Stimulated activated CD4-positive, alpha-beta T cell treated with anti-CD3 and anti-CD28 coated beads, Interleukin-4, amount 100 ng/mL, for 1 hour (primary cell): ENCODE measurements around the gene TPST2.

Source experiments
- DNase-seq: peaks from one replicate; pipeline ENCODE4 v3.0.0-alpha.2; 2020

Gene TPST2

GRCh38 chr22:26527574-26528465 lies 62.1 kb downstream of the TPST2 start:
- no peak for DNase-seq

- no peak for DNase-seq
Observed at GRCh38 chr22:26527167-26527566, 62.8 kb downstream of the TPST2 start.

GRCh38 chr22:26525946-26526564 lies 63.9 kb downstream of the TPST2 start:
- no peak for DNase-seq

- no peak for DNase-seq
Observed at GRCh38 chr22:26524870-26525269, 65.1 kb downstream of the TPST2 start.

GRCh38 chr22:26522592-26522991 lies 67.3 kb downstream of the TPST2 start:
- DNase-seq, result no peak

- DNase-seq, result no peak
Observed at GRCh38 chr22:26522012-26522411, 67.9 kb downstream of the TPST2 start.

- no peak for DNase-seq
Observed at GRCh38 chr22:26517429-26517828, 72.5 kb downstream of the TPST2 start.

GRCh38 chr22:26516503-26516902 lies 73.4 kb downstream of the TPST2 start:
- DNase-seq, result no peak

GRCh38 chr22:26515931-26516330 lies 74.0 kb downstream of the TPST2 start:
- no peak for DNase-seq

GRCh38 chr22:26514419-26515161 lies 75.3 kb downstream of the TPST2 start:
- no peak for DNase-seq

GRCh38 chr22:26513838-26514237 lies 76.1 kb downstream of the TPST2 start:
- DNase-seq, result no peak

GRCh38 chr22:26512149-26512793 lies 77.7 kb downstream of the TPST2 start, which contains the start of gene TFIP11:
Gene TFIP11, minus strand, starts transcription at chr22:26512473. Its CDS starts 2,201 bp downstream, at chr22:26510272.
- peak; percentile 92 for DNase-seq

GRCh38 chr22:26508148-26508547 lies 81.8 kb downstream of the TPST2 start:
- DNase-seq, result no peak

GRCh38 chr22:26503758-26504157 lies 86.2 kb downstream of the TPST2 start:
- no peak for DNase-seq

GRCh38 chr22:26502688-26503561 lies 87.0 kb downstream of the TPST2 start:
- peak; percentile 33 for DNase-seq

- DNase-seq, result no peak
Observed at GRCh38 chr22:26501996-26502395, 87.9 kb downstream of the TPST2 start.

- DNase-seq, result no peak
Observed at GRCh38 chr22:26499188-26499703, 90.7 kb downstream of the TPST2 start.

GRCh38 chr22:26496456-26496855 lies 93.5 kb downstream of the TPST2 start:
- no peak for DNase-seq

- no peak for DNase-seq
Observed at GRCh38 chr22:26494506-26494905, 95.4 kb downstream of the TPST2 start.

GRCh38 chr22:26492220-26492619 lies 97.7 kb downstream of the TPST2 start:
- no peak for DNase-seq

- no peak for DNase-seq
Observed at GRCh38 chr22:26489447-26490036, 100.4 kb downstream of the TPST2 start.
